HepG2 (cell line): ENCODE results near the gene ZMYND10. TPM values are rescaled to one million over a fixed set of nuclear protein-coding genes. Genes with fewer than 3 reads are reported as not detected.

ENCODE experiments used
- ATAC-seq: fragments of 200-7000 bp; cut with Tn5 transposase; 3 replicates; pipeline ENCODE4 v1.9.1; 2020; ENCODE audit warnings: mild to moderate bottlenecking, moderate library complexity
- BruUV-seq: library from RNA; stranded (reverse); fragments of 400-500 nt; replicated peaks from 2 replicates; lab custom pipeline; 2021; lab: Mats Ljungman, UMichigan
- CTCF ChIA-PET: fragments of 300-600 bp; formaldehyde crosslinking; extraction: SDS; loops from one replicate; lab custom pipeline; 2021; ENCODE audit warnings: low total read pairs, inconsistent platforms, low intra/inter-chr PET ratio; lab: Yijun Ruan, JAX
- POLR2A ChIA-PET: fragments of 350-600 bp; sonication (Branson Sonifier 250); formaldehyde crosslinking; loops from one replicate; lab custom pipeline; 2020; ENCODE audit warnings: antibody characterized with exemption, inconsistent platforms; lab: Yijun Ruan, JAX
- DNase-seq: peaks from one replicate; pipeline ENCODE4 v3.0.0-alpha.2; 2015; ENCODE audit warnings: low spot score
- FAIRE-seq: peaks from 3 replicates; lab custom pipeline; 2011; peaks lifted over from hg19 to GRCh38; lab: Jason Lieb, UNC
- H2AFZ ChIP-seq: one replicate; pipeline ENCODE4 v1.6.1; 2011; ENCODE audit warnings: low read length, inconsistent platforms
- H3K27ac ChIP-seq: fragments of 300-600 bp; 3 replicates; pipeline ENCODE4 v1.8.0; 2011; ENCODE audit warnings: mixed run types, mild to moderate bottlenecking, mixed read lengths, low read length, inconsistent platforms; ENCODE audit not compliant: insufficient read depth; ENCODE audit errors: extremely low read length
- H3K27me3 ChIP-seq, 2 experiments: fragments of 200-600 bp in 1 of 2; 2 replicates in 1 of 2; 3 replicates in 1 of 2; pipeline versions ENCODE4 v1.6.0 to v1.8.0; 2011; ENCODE audit warnings: low read length in 2 of 2, mild to moderate bottlenecking in 2 of 2, moderate library complexity in 2 of 2, inconsistent platforms in 1 of 2; ENCODE audit not compliant: insufficient read depth in 2 of 2, control insufficient read depth in 1 of 2
- H3K36me3 ChIP-seq, 2 experiments: fragments of 200-600 bp in 1 of 2; replicated peaks in 1 of 2; 2 replicates in 1 of 2; 3 replicates in 1 of 2; pipeline versions ENCODE4 v1.5.1 to v1.8.0; 2011; ENCODE audit warnings: low read length in 2 of 2, inconsistent platforms in 1 of 2; ENCODE audit not compliant: insufficient read depth in 2 of 2, control insufficient read depth in 1 of 2
- H3K4me1 ChIP-seq: 2 replicates; pipeline ENCODE4 v1.5.1; 2012; ENCODE audit warnings: low read length, inconsistent platforms; ENCODE audit not compliant: insufficient read depth
- H3K4me2 ChIP-seq: 2 replicates; pipeline ENCODE4 v1.6.0; 2011; ENCODE audit warnings: low read depth, low read length, inconsistent platforms
- H3K4me3 ChIP-seq, 3 experiments: fragments of 200-600 bp in 1 of 3; sonication (generic), shearing (Covaris generic) in 1 of 3; replicated peaks in 1 of 3; 2 replicates each; pipeline ENCODE4 v1.5.1; 2011 to 2016; ENCODE audit warnings: low read length in 3 of 3, inconsistent platforms in 2 of 3, low read depth in 2 of 3, mild to moderate bottlenecking in 2 of 3, control low read depth in 1 of 3, mixed read lengths in 1 of 3; ENCODE audit not compliant: insufficient read depth in 1 of 3
- H3K79me2 ChIP-seq: one replicate; pipeline ENCODE4 v1.6.1; 2011; ENCODE audit warnings: low read length, inconsistent platforms; ENCODE audit not compliant: insufficient read depth
- H3K9ac ChIP-seq: 2 replicates; pipeline ENCODE4 v1.6.0; 2011; ENCODE audit warnings: mild to moderate bottlenecking, low read depth, low read length, inconsistent platforms; ENCODE audit not compliant: insufficient read depth
- H3K9me3 ChIP-seq: 2 replicates; pipeline ENCODE4 v1.5.1; 2012; ENCODE audit warnings: mild to moderate bottlenecking, low read length
- H4K20me1 ChIP-seq: 2 replicates; pipeline ENCODE4 v1.6.0; 2011; ENCODE audit warnings: inconsistent platforms, mild to moderate bottlenecking, low read length, moderate library complexity; ENCODE audit not compliant: insufficient read depth
- ESRRA ChIP-seq: sonication (generic); formaldehyde crosslinking; IDR thresholded peaks from 2 replicates; pipeline ENCODE4 v1.5.1; 2020; ENCODE audit warnings: mild to moderate bottlenecking, low read depth, missing genetic modification reagents
- ETV6 ChIP-seq: sonication (generic); formaldehyde crosslinking; conservative IDR thresholded peaks from 2 replicates; pipeline ENCODE4 v1.4.0; 2020; ENCODE audit warnings: missing genetic modification reagents
- HOXA3 ChIP-seq: sonication (generic); formaldehyde crosslinking; IDR thresholded peaks from 2 replicates; pipeline ENCODE4 v1.5.0; 2020; ENCODE audit warnings: missing genetic modification reagents
- KAT2B ChIP-seq: fragments of 150-350 bp; IDR thresholded peaks from 2 replicates; pipeline ENCODE4 v1.6.1; 2014; ENCODE audit warnings: low read depth, low read length, borderline replicate concordance
- LRRFIP1 ChIP-seq: sonication (generic); formaldehyde crosslinking; conservative IDR thresholded peaks from 2 replicates; pipeline ENCODE4 v1.4.0; 2020; ENCODE audit warnings: missing genetic modification reagents
- NR2F2 ChIP-seq: IDR thresholded peaks from 2 replicates; pipeline ENCODE4 v1.6.1; 2012; ENCODE audit warnings: low read depth, inconsistent platforms, borderline replicate concordance
- POGZ ChIP-seq: sonication (generic); formaldehyde crosslinking; IDR thresholded peaks from 2 replicates; pipeline ENCODE4 v1.4.0; 2020; ENCODE audit warnings: mild to moderate bottlenecking, missing genetic modification reagents
- THRA ChIP-seq: sonication (generic); formaldehyde crosslinking; IDR thresholded peaks from 2 replicates; pipeline ENCODE4 v1.4.0; 2020; ENCODE audit warnings: missing genetic modification reagents, borderline replicate concordance
- ZBTB25 ChIP-seq: IDR thresholded peaks from 2 replicates; pipeline ENCODE4 v1.6.1; 2018; ENCODE audit warnings: missing genetic modification reagents
- ZGPAT ChIP-seq: IDR thresholded peaks from 2 replicates; pipeline ENCODE4 v1.6.1; 2016; ENCODE audit warnings: mild to moderate bottlenecking
- ZMYM4 ChIP-seq: sonication (generic); formaldehyde crosslinking; IDR thresholded peaks from 2 replicates; pipeline ENCODE4 v1.8.1; 2023; ENCODE audit warnings: mild to moderate bottlenecking, missing genetic modification reagents
- ZNF354B ChIP-seq: sonication (generic); formaldehyde crosslinking; IDR thresholded peaks from 2 replicates; pipeline ENCODE4 v1.8.0; 2022; ENCODE audit warnings: mild to moderate bottlenecking, missing genetic modification reagents
- ZNF563 ChIP-seq: sonication (generic); formaldehyde crosslinking; IDR thresholded peaks from 2 replicates; pipeline ENCODE4 v1.8.0; 2022; ENCODE audit warnings: mild to moderate bottlenecking, moderate library complexity, missing genetic modification reagents
- ZNF598 ChIP-seq: sonication (generic); formaldehyde crosslinking; IDR thresholded peaks from 2 replicates; pipeline ENCODE4 v1.5.1; 2020; ENCODE audit warnings: mild to moderate bottlenecking, missing genetic modification reagents, borderline replicate concordance
- ZXDC ChIP-seq: sonication (generic); formaldehyde crosslinking; IDR thresholded peaks from 2 replicates; pipeline ENCODE4 v1.5.0; 2020; ENCODE audit warnings: mild to moderate bottlenecking, missing genetic modification reagents
- WGBS: methylation state at CpG from one replicate; pipeline ENCODE4 v1.1.6; 2017; ENCODE audit warnings: low lambda C conversion rate; 5-methylcytosine and 5-hydroxymethylcytosine counted together
- in situ Hi-C: cut with HindIII; loops from 2 replicates; pipeline ENCODE4 v1.10.0; 2017; ENCODE audit warnings: low pct_unique_long_range_greater_than_20kb; ENCODE audit not compliant: extremely low pct_ligation_motif_present
- intact Hi-C: fragments of 100-400 bp; cut with micrococcal nuclease; formaldehyde crosslinking; loops from one replicate; pipeline ENCODE4 v1.10.0; 2022; ENCODE audit not compliant: unreplicated experiment
- polyA plus RNA-seq, 8 experiments: library from polyadenylated mRNA; depleted of rRNA in 3 of 8; stranded (reverse) in 7 of 8; unstranded in 1 of 8; fragments of >200 nt; fragmentation: Illumina TruSeq in 4 of 8; extraction: Trizol in 4 of 8; gene quantifications; 2 replicates each; pipeline versions ENCODE4 v1.2.1 to v1.2.3, GENCODE V29; 2011 to 2016; ENCODE audit warnings: low read depth in 4 of 8, missing spikeins in 1 of 8, mixed read lengths in 1 of 8; ENCODE audit not compliant: insufficient read depth in 1 of 8
- total RNA-seq, 5 experiments: library from RNA; depleted of rRNA; stranded (reverse); fragments of >200 nt; fragmentation: Illumina TruSeq; extraction: Trizol; gene quantifications; 2 replicates each; pipeline ENCODE4 v1.2.3, GENCODE V29; 2016; ENCODE audit warnings: low read depth in 1 of 5

The ZMYND10 gene
- total and polyA plus RNA-seq, 2 of the 13 experiments (the other 11 are each of a cell fraction or from before 2014, with no cell fraction given) = 0.60 to 0.74 TPM

- TF ChIP-seq ESRRA (CRISPR knock-in tag) (no peak), HOXA3 (no peak), ZNF598 (no peak), NR2F2 (no peak), ZGPAT (CRISPR knock-in tag) (no peak), KAT2B (no peak), POGZ (CRISPR knock-in tag) (no peak), ZNF354B (no peak)
- TF ChIP-seq, all 625 proteins: peak for 0
Observed at GRCh38 chr3:50393061-50393460, 47.5 kb upstream of the ZMYND10 start (continued).

GRCh38 chr3:50392101-50392715, 46.7 kb upstream of the ZMYND10 start:
- DNase-seq = no peak
- POLR2A ChIA-PET = no interaction called here
- intact Hi-C loops (no loop called here), in situ Hi-C loops (no loop called here)
- Histone ChIP-seq H3K36me3 (no peaks in the 10 kb centered on the region), H3K4me1 (peaks cover 17% of the 10 kb centered on the region), H3K4me3 (no peak overlapping the region), H4K20me1 (no peaks in the 10 kb centered on the region), H3K4me2 (no peak overlapping the region), H2AFZ (no peak overlapping the region), H3K79me2 (no peaks in the 10 kb centered on the region), H3K27ac (no peak overlapping the region), H3K9ac (no peak overlapping the region), H3K27me3 (peaks cover 3 to 67% of the 10 kb centered on the region in 2 experiments; a peak in 4 of 5 replicates), H3K9me3 (no peaks in the 10 kb centered on the region)
- no peak for FAIRE-seq
- BruUV-seq = no TSS peak
- ATAC-seq = no peak
- no CpG with 5 or more reads among the region's 5 CpGs for WGBS
- CTCF ChIA-PET = no interaction called here
- TF ChIP-seq LRRFIP1 (CRISPR knock-in tag) (no peak), ETV6 (CRISPR knock-in tag) (no peak), ZMYM4 (CRISPR knock-in tag) (no peak), ZNF563 (CRISPR knock-in tag) (no peak), THRA (CRISPR knock-in tag) (no peak), ZBTB25 (CRISPR knock-in tag) (no peak), ZXDC (no peak)
